Measurements from ENCODE around the gene CSAD.
"Not testable (repeated sequence)": the region's sequence is repeated elsewhere in the genome, so short reads cannot be mapped to it uniquely, and the experiment has no call there.

Gene CSAD

DNA sequence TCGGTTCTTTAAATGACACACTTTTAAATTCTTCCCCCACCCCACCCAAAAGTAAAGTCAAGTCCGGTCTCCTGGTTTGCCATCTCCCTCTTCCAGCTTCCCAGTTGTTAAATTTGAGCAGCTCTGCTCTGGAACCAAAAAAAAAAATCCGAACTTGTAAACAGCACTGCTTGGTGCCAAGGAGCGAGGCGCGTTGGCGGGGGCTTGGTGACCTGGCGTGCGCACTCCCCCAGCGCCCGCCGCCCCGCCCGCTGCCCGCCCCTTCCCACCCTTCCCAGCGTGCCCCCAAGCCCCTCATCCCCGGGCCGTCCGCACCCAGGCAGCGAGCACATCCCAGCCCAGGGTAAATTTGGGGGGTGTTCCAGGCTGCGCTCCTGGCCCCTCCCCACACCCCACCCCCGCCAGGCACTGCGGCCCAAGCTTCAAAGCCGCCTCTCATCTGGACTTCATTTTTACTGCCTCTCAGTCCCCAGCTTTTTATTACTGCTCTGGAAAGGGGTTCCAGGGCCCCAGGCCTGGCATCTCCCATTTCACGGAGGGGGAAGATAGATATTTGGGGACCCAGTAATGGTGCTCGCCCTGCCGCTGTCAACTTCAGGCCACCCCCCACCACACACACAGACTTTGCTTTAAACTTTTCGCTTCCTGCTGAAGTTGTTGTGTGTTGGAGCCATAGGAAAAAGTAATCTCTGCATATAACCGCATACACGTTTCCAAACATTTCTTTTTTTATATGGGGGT, 38.0 kb upstream of the CSAD start:
- FAIRE-seq = no peak
- no peak for DNase-seq (ENCODE audit: insufficient read length, low spot score)

DNA sequence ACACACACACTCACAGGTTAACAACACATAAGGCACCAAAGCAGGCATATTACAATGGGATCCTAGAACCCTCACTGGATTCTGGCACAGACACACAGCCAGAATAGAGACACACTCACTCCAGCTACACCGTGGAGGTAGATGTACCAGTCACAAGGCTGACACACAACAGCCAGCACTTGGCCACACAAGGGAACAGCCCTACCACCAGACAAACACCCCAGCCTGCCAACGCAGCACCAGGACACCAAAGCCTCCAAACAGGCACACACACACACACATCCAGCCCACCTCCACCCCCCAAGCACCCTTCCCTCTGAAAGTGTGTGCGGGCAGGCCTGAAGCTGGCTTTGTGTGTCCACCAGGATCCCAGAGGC, 37.2 kb upstream of the CSAD start:
- FAIRE-seq (no peak), DNase-seq (ENCODE audit: insufficient read length, low spot score) (no peak)

DNA sequence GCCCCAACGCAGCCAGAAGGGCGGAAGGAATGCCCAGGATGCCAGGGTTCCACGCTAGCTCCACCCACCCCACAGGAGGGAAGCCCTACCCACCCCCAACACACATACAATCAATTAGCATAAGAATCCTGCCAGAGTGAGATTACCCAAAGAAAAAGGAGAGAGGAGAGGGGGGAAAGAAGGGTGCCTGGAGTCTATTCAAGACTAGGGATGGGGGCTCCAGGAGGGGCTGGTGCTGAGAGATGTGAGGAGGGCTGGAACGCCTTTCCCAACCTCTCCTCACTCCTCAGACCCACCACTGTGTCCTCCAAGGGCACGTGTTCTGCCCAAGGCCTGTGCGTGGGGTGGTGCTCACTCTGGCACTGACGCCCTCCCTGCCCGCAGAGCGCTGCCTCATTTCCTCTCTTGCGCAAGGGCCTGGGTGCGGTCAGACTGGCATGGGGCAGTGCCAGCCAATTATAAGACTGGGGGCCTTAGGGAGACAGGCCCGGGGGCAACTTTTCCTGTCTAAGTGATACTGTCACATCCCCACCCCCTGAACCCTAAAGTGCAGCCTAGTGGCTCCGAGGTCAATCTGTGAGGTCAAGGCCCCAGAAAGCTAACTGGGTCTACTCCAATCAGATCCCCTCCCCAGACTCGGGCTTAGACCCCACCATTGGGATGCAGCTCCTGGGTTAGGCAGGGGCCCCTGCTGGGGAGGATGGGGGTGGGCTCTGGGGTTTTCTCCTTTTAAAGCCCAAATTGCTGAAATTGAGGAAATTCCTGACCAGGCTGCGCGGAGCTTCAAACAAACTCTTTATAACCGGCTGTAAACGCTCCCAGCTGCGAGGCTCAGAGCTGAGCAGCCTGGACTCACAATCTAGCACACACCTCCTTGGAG, 36.6 kb upstream of the CSAD start:
- DNase-seq (ENCODE audit: insufficient read length, low spot score) = no peak
- no peak for FAIRE-seq

DNA sequence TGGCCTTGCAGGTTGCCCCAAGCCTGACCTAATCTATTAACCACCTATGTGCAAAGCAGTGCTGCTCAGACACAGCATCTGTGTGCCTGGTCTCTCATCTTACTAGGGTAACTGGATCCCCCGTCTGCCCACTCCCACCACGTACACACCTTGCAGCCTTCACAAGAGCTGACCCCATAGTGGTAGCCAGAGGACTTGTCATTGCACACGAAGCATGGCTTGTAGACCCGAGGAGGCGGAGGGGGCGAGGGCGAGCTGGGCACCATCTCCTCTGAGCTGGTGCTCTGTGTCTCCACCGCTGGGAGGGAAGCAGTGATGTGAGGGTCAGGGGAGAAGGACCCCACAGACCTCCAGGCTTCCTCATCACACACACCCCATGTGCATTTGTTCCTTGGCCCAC, 34.8 kb upstream of the CSAD start:
- FAIRE-seq = no peak

DNA sequence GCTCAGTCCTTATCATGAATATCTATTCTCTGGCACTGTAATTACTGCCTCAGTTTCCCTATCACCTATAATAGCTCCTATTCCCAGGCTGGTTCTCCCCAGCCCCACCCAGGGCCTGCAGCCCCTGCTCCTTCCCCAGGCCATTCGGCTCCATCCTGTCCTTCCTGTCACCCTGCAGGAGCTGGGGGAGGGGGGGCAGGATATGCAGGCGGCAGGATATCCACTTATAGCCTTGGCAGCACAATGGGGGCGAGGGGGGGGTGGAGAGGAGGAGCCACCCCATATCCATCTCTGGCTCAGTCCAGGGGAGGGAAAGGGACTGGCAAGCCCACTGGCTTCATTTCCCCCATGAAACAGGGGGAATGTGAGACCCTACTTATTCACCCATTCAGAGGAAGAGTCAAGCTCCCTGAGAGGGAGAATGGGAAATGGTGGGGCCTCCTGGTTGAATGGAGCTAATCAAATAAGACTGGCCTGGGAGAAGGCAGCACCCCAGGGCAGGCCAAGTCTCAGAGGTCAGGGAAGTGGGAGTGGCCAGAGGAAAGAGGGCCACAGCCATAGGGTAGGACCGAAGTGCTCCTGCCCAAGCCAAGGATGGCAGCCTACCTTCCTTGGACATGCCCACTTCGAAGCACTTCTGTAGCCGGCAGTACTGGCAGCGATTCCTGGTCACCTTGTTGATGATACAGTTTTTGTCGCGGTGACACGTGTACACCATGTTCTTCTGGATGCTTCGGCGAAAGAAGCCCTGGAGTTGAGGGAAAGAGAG, 34.1 kb upstream of the CSAD start:
- FAIRE-seq = no peak

More for the DNA sequence above, 34.8 kb upstream of the CSAD start:
- DNase-seq (ENCODE audit: insufficient read length, low spot score) = no peak

DNA sequence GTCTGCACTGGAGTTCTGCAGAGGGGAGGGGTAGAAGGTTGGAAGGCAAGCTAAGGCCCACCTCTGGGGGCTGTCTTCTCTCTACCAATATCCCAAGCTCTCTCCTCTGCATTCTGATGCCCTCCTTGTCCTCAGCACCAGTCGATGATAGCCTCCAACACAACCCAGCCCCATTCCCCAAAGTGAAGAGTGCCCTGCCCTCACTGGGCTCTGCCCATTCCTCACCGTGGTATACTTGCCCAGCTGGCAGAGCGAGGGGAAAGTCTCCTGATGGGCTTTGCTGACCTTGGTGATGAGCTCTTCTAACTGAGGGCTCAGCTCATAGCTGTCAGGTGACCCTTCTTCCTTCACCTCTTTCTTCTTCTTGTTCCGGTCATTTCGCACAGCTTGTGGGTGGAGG, 33.5 kb upstream of the CSAD start:
- FAIRE-seq (no peak), DNase-seq (ENCODE audit: insufficient read length, low spot score) (no peak)

More for the DNA sequence above, 34.1 kb upstream of the CSAD start:
- no peak for DNase-seq (ENCODE audit: insufficient read length, low spot score)

DNA sequence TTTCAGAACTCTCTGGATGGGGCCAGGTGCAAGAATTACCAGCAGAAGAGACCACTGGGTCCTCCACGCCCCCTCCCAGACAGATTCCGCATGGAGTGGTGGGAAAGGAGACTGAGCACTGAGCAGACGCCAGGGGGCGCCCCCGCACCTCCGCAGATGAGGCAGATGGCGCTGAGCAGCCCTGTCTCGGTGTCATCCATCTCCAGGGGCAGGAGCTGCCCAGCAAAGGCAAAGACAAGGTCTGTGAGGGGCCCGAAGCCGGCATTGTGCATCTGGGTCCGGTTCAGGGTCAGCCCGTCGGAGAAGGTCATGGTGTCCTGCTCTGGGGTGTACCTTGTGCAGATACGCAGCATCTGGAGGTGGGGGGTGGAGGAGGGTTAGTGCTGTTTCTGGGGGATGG, 32.6 kb upstream of the CSAD start:
- FAIRE-seq (peak; percentile 64), DNase-seq (ENCODE audit: insufficient read length, low spot score) (no peak)

DNA sequence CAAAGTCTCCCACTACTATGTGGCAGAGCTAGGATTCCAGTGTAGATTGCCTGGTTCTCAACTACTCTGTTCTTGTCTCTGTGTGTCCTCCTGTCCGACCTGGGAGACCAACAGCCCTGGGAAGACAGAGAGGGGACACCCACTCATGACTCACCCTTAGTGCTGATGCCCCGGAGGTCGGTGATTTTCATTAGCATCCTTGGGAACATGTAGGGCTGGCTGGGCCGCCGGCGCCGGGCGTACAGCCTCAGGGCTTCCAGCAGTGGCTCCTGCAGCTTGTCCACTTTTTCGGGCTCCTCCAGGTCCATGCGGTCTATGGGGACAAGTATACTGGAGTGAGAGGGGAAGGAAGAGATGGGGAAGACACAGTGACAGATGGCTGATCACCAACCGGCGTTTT, 32.2 kb upstream of the CSAD start:
- DNase-seq (ENCODE audit: insufficient read length, low spot score) = no peak

DNA sequence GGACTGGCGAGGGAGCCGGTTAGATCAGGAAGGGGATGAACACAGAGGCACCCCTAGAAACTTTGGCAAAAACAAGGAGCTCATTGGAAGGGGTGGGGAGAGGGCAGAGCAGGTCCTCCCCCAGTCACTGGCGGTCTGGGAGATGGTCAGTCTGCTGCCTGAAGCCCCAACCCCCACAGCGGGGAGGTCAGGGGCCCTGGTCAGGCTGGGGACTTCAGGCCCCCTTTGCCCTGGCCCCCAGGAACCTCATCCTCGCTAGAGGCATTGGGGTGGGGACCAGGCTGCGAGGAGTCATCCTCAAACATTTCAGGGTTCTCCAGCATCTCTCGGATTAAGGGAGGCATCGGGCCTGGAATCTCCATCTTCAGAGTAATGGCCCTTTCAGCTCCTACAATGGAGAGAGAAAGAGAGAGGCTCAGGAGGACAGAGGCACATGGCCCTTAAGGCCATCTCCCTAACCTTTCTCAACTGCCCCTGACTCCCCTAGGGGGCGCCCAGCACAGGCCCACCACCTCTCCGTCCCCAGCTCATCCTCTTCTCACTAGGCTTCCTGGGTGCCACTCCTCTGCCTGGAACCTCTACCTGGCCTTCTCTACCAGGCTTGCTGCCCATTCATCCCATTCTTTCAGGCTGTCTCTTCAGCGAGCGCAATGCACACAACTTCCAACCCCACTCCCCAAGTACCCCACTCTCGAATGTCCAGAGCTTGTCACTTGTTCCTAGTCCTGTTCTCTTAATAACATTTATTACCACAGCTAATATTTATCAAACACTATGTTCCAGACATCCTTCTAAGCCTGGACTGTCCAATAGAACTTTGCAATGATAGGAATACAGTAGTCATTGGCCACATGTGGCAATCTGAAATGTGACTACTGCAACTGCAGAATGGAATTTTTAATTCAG, 31.0 kb upstream of the CSAD start:
- DNase-seq (ENCODE audit: insufficient read length, low spot score) (no peak), FAIRE-seq (no peak)

More for the DNA sequence above, 32.2 kb upstream of the CSAD start:
- no peak for FAIRE-seq

DNA sequence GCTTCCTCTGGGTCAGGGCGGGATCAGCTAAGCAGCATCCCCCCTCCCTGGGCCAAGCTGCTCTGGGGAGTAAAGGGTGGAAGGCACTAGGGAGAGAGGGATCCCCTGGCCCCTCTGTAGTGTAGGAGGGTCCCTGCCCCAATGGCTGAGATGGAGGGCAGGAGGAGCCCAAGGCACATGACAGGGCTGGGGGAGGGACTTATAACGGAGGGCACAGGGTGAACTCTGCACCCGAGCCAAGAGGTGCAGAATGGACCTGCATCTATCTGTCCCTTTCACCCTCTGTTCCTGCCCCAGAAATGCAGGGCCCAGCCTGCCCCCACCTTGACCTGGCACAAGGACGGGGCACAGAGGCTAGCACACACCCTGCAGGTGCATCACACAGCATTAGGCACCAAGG, 30.1 kb upstream of the CSAD start:
- FAIRE-seq (no peak), DNase-seq (ENCODE audit: insufficient read length, low spot score) (no peak)

DNA sequence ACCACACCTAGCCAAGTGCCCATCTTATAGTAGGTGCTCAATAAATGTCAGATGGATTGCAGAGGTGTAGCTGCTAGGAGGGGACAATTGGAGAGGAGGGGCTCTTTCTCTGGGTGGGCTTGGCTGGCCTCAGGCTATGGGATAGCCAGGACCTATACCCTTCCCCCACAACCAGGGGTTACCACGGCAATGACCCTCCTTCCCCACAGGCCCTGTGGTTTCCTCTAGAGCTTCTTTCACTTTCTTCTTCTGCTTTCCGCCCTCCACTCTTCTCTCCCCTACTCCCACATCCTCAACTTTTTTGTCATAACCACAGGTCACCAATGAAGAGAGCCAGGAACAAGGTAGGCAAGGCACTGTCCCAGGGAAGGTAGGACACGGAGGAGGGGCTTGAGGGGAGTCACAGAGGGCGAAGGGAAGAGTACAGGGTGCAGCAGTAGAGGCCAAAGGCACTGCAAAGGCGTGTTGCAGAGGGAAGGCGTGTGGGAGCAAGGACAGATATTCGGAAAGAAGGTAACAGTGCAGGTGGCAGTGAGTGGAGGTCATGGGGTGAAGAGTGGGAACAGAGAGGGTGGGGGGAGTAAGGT, 28.2 kb upstream of the CSAD start:
- no peak for DNase-seq (ENCODE audit: insufficient read length, low spot score)

DNA sequence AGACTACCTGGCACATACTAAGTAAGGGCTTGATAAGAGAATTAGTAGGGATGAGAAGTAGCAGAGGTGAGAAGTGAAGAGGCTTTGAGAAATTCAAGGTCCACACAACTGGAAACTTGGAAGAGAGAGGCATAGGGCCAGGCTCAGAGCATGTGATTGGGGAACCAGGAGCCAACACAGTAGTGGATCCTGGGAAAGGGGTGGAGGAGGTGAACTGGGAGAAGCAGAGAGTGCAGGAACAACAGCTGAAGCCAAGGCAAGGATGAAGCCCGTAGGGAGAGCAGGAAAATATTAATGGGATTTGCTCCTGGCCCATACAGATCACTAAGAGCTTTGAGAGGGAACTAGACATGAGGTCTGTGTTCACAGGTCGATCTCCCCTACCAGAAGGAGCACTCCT, 27.7 kb upstream of the CSAD start:
- FAIRE-seq = no peak

More for the DNA sequence above, 28.2 kb upstream of the CSAD start:
- peak; percentile 88 for FAIRE-seq

DNA sequence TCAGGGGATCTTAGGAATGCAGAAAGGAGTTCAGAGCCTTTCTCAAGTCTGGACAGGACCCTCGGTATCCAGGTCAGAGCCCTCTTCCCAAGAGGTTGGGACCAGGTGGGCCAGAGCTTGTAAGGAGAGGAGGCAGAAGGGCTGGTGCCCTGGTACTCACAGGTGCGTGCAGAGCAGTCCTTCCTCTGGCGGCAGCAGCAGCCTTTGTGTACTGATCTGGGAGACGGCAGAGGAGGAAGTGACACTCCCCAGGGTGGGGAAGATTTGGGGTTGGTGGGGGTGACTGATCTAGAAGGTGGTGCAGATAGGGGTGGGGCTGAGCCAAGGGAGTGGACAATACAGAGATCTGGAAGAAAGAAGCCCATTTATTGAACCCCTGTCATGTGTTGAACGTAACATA, 26.3 kb upstream of the CSAD start, which contains the start of gene ITGB7:
Gene ITGB7 (minus strand): TSS at position 210 of the 400 bp plus-strand sequence. CDS start 6,808 bp downstream, outside the sequence.
- DNase-seq (ENCODE audit: insufficient read length, low spot score) = peak; percentile 59
- peak; percentile 87 for FAIRE-seq

More for the DNA sequence above, 27.7 kb upstream of the CSAD start:
- DNase-seq (ENCODE audit: insufficient read length, low spot score) = no peak

DNA sequence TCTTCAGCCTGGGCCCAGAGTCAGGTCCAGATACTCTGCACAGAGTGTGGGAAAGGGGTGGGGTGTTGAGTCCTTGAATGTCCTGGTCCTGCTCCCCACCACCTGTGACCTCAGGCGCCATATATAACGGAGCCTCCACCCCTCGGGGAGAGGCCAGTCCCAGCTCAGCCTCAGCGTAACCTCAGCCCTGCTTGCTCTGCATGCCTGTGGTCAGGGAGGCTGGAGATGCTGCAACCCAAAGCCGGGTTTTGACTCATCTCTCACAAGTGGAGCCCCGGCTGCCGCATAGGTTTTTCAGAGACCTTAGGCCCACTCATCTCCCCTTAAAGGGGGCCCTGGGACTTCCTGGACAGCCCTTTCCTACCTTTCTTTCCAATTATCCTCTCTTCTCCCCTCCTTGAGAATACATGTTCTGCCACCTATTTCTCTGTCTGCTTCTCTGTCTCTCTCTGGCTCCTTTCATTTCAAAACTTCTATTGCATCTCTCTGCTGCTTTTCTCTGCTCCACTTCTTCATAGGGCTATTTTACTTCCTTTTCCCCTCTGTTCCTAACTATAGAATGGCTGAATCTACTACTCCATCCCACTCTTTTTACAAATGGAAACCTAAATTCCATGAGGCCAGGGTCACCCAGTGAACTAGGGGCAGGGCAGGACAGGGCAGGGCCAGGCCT, 25.2 kb upstream of the CSAD start:
- FAIRE-seq (peak; percentile 71), DNase-seq (ENCODE audit: insufficient read length, low spot score) (peak; percentile 56)

DNA sequence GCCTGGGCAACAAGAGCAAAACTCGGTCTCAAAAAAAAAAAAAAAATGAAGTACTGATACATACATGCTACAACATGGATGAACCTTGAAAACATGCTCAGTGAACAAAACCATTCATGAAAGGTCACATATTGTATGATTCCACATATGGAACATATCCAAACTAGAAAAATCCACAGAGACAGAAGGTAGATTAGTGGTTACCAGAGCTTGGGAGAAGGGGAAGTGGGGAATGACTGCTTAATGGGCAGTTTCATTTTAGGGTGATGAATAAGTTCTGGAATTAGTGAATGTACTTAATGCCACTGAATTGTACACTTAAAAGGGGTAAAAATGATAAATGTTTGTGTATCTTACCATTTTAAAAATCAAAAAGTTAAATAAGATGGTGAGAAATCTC, 23.6 kb upstream of the CSAD start:
- DNase-seq (ENCODE audit: insufficient read length, low spot score) = no peak
- no peak for FAIRE-seq

DNA sequence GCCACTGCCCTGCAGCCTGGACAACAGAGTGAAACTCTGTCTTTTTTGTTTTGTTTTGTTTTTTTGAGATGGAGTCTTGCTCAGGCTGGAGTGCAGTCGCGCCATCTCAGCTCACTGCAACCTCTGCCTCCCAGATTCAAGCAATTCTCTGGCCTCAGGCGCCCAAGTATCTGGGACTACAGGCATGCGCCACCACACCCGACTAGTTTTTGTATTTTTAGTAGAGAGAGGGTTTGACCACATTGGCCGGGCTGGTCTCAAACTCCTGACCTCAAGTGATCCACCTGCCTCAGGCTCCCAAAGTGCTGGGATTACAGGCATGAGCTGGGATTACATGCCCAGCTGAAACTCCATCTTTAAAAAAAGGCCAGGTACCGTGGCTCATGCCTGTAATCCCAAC, 21.6 kb upstream of the CSAD start:
- not testable (repeated sequence) for DNase-seq (ENCODE audit: insufficient read length, low spot score); FAIRE-seq

DNA sequence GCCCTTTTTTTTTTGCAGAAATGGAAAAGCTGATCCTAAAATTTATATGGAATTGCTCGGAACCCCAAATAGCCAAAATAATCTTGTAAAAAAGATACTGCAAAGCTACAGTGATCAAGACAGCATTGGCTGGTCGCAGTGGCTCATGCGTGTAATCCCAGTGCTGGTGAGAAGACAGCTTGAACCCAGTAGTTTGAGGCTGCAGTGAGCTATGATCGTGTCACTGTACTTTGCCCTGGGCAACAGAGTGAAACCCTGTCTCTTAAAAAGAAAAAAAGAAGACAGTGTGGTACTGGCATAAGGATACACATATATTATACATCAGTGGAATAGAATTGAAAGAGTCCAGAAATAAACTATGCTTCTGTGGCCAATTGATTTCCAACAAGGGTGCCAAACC, 20.9 kb upstream of the CSAD start:
- FAIRE-seq = no peak
- DNase-seq (ENCODE audit: insufficient read length, low spot score) = no peak

DNA sequence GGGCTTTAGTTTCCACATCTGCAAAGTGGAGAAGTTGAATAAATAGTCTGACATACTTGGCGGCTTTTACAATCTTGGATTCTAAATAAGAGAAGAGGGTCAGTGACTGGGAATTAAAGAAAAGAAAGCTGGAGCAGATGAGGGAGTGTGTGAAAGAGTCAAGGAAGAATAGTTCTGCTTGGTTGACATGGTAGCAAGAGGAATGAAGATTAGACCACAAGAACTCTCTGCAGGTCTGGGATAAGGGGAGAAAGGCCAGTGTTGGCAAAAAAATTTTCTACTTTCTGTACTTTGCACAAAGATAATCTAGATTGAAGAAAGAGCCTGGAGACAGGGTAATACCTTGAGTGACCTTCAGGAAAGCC, 20.4 kb upstream of the CSAD start:
- DNase-seq (ENCODE audit: insufficient read length, low spot score) (no peak), FAIRE-seq (no peak)

Measured in GM19239 (cell line).